Astrocyte (in vitro differentiated cells and primary cell): Measurements from ENCODE around the gene STK33. TPM values are rescaled to one million over a fixed set of nuclear protein-coding genes. Genes with fewer than 3 reads are reported as not detected.
A peak's percentile ranks its signal among the peaks of the same experiment; 100 is the strongest.

Experiments
- DNase-seq: peaks from one replicate; pipeline ENCODE4 v3.0.0-alpha.2; 2010; ENCODE audit warnings: low read depth
- FAIRE-seq: peaks from 2 replicates; lab custom pipeline; 2011; peaks lifted over from hg19 to GRCh38; lab: Jason Lieb, UNC
- H2AFZ ChIP-seq: 2 replicates; pipeline ENCODE4 v1.6.0; 2012; ENCODE audit warnings: low read depth, low read length, inconsistent platforms
- H3K27ac ChIP-seq: 2 replicates; pipeline ENCODE4 v1.5.1; 2011; ENCODE audit warnings: low read depth, low read length, inconsistent platforms
- H3K27me3 ChIP-seq: 2 replicates; pipeline ENCODE4 v1.6.0; 2011; ENCODE audit warnings: low read length, inconsistent platforms; ENCODE audit not compliant: insufficient read depth
- H3K36me3 ChIP-seq: 2 replicates; pipeline ENCODE4 v1.5.1; 2011; ENCODE audit warnings: low read length, inconsistent platforms; ENCODE audit not compliant: insufficient read depth
- H3K4me1 ChIP-seq: 2 replicates; pipeline ENCODE4 v1.5.1; 2011; ENCODE audit warnings: low read length, inconsistent platforms; ENCODE audit not compliant: insufficient read depth
- H3K4me2 ChIP-seq: 2 replicates; pipeline ENCODE4 v1.6.0; 2012; ENCODE audit warnings: low read length, inconsistent platforms
- H3K4me3 ChIP-seq: 2 replicates; pipeline ENCODE4 v1.5.1; 2011; ENCODE audit warnings: low read depth, mild to moderate bottlenecking, low read length, inconsistent platforms; ENCODE audit not compliant: insufficient read depth
- H3K79me2 ChIP-seq: 2 replicates; pipeline ENCODE4 v1.6.0; 2012; ENCODE audit warnings: mild to moderate bottlenecking, low read length, inconsistent platforms; ENCODE audit not compliant: insufficient read depth
- H3K9ac ChIP-seq: 2 replicates; pipeline ENCODE4 v1.6.0; 2012; ENCODE audit warnings: mild to moderate bottlenecking, low read length, inconsistent platforms
- H3K9me3 ChIP-seq: 2 replicates; pipeline ENCODE4 v1.5.1; 2012; ENCODE audit warnings: low read depth, mild to moderate bottlenecking, low read length, inconsistent platforms; ENCODE audit not compliant: insufficient read depth
- H4K20me1 ChIP-seq: 2 replicates; pipeline ENCODE4 v1.6.0; 2012; ENCODE audit warnings: low read length, inconsistent platforms; ENCODE audit not compliant: insufficient read depth
- H3K27ac Mint-ChIP-seq: one replicate; pipeline ENCODE4 v1.8.0; 2021; ENCODE audit warnings: mild to moderate bottlenecking, mixed read lengths; ENCODE audit not compliant: unreplicated experiment
- H3K27me3 Mint-ChIP-seq: one replicate; pipeline ENCODE4 v1.8.0; 2021; ENCODE audit warnings: low read depth, mixed read lengths; ENCODE audit not compliant: unreplicated experiment
- H3K36me3 Mint-ChIP-seq: one replicate; pipeline ENCODE4 v1.8.0; 2021; ENCODE audit warnings: low read depth, mixed read lengths; ENCODE audit not compliant: unreplicated experiment
- H3K4me1 Mint-ChIP-seq: one replicate; pipeline ENCODE4 v1.8.0; 2021; ENCODE audit warnings: low read depth, mixed read lengths; ENCODE audit not compliant: unreplicated experiment
- H3K4me3 Mint-ChIP-seq: one replicate; pipeline ENCODE4 v1.8.0; 2021; ENCODE audit warnings: mild to moderate bottlenecking, moderate library complexity, mixed read lengths; ENCODE audit not compliant: unreplicated experiment
- H3K9me3 Mint-ChIP-seq: one replicate; pipeline ENCODE4 v1.8.0; 2021; ENCODE audit warnings: mild to moderate bottlenecking, mixed read lengths; ENCODE audit not compliant: unreplicated experiment
- CTCF ChIP-seq: IDR thresholded peaks from 2 replicates; pipeline ENCODE4 v1.5.1; 2011; ENCODE audit warnings: low read depth, mild to moderate bottlenecking, inconsistent platforms, low read length, moderate library complexity; ENCODE audit not compliant: insufficient read depth
- EZH2 ChIP-seq: IDR thresholded peaks from 2 replicates; pipeline ENCODE4 v1.6.1; 2012; ENCODE audit warnings: mild to moderate bottlenecking, low read length, inconsistent platforms; ENCODE audit not compliant: insufficient read depth
- total RNA-seq: library from RNA; stranded (reverse); gene quantifications from 2 replicates; pipeline ENCODE4 v1.2.1, GENCODE V29; 2021

Gene STK33
- total RNA-seq, 1 donor from 2014 or later: 7.5 TPM

- no peak for FAIRE-seq
- Mint-ChIP-seq H3K9me3 (peaks cover 4% of the 10 kb centered on the region), H3K4me3 (no peak overlapping the region), H3K4me1 (peaks cover 9% of the 10 kb centered on the region), H3K36me3 (peaks cover 41% of the 10 kb centered on the region), H3K27me3 (peaks cover 3% of the 10 kb centered on the region), H3K27ac (no peak overlapping the region)
- peak overlapping the region; percentile 28 for H3K4me2 ChIP-seq
- peak overlapping the region; percentile 58 for H2AFZ ChIP-seq
- no peak for TF ChIP-seq EZH2
- TF ChIP-seq CTCF: no peak
- peaks cover 6% of the 10 kb centered on the region for H3K4me1 ChIP-seq
- H3K9me3 ChIP-seq: no peaks in the 10 kb centered on the region
- H3K27me3 ChIP-seq: no peaks in the 10 kb centered on the region
- H3K79me2 ChIP-seq: no peaks in the 10 kb centered on the region
- no peak overlapping the region for H3K4me3 ChIP-seq
- H3K27ac ChIP-seq: peak overlapping the region; percentile 7
- peaks cover 5% of the 10 kb centered on the region for H3K36me3 ChIP-seq
- DNase-seq: peak; percentile 47
- H4K20me1 ChIP-seq: no peaks in the 10 kb centered on the region
- no peak overlapping the region for H3K9ac ChIP-seq
These were observed 44.3 kb upstream of the STK33 start for GRCh38 chr11:8638300-8638699.

GRCh38 chr11:8636127-8636526 is 42.1 kb upstream of the STK33 start:
- DNase-seq: no peak
- peaks cover 36% of the 10 kb centered on the region for H3K36me3 Mint-ChIP-seq
- TF ChIP-seq CTCF (no peak), EZH2 (no peak)
- H3K27ac ChIP-seq: no peak overlapping the region
- H3K9me3 Mint-ChIP-seq: peaks cover 4% of the 10 kb centered on the region
- peaks cover 2% of the 10 kb centered on the region for H3K36me3 ChIP-seq
- H3K4me3 Mint-ChIP-seq: no peak overlapping the region
- H3K27me3 ChIP-seq: no peaks in the 10 kb centered on the region
- H3K79me2 ChIP-seq: no peaks in the 10 kb centered on the region
- H3K27me3 Mint-ChIP-seq: peaks cover 3% of the 10 kb centered on the region
- no peak overlapping the region for H3K4me3 ChIP-seq
- H4K20me1 ChIP-seq: no peaks in the 10 kb centered on the region
- no peak overlapping the region for H2AFZ ChIP-seq
- peaks cover 14% of the 10 kb centered on the region for H3K4me1 Mint-ChIP-seq
- H3K4me2 ChIP-seq: no peak overlapping the region
- peaks cover 11% of the 10 kb centered on the region for H3K4me1 ChIP-seq
- H3K9ac ChIP-seq: no peak overlapping the region
- H3K9me3 ChIP-seq: no peaks in the 10 kb centered on the region
- H3K27ac Mint-ChIP-seq: peak overlapping the region; percentile 6
- FAIRE-seq: no peak

- no peaks in the 10 kb centered on the region for H3K27me3 ChIP-seq
- TF ChIP-seq CTCF (no peak), EZH2 (no peak)
- Mint-ChIP-seq H3K4me1 (peaks cover 24% of the 10 kb centered on the region), H3K27me3 (peaks cover 3% of the 10 kb centered on the region), H3K4me3 (no peak overlapping the region), H3K36me3 (peaks cover 34% of the 10 kb centered on the region), H3K27ac (no peak overlapping the region), H3K9me3 (peaks cover 4% of the 10 kb centered on the region)
- no peak overlapping the region for H3K9ac ChIP-seq
- H4K20me1 ChIP-seq: no peaks in the 10 kb centered on the region
- DNase-seq (no peak), FAIRE-seq (no peak)
- peaks cover 2% of the 10 kb centered on the region for H3K36me3 ChIP-seq
- no peak overlapping the region for H3K4me2 ChIP-seq
- no peak overlapping the region for H3K27ac ChIP-seq
- no peaks in the 10 kb centered on the region for H3K9me3 ChIP-seq
- no peak overlapping the region for H2AFZ ChIP-seq
- H3K4me3 ChIP-seq: no peak overlapping the region
- no peaks in the 10 kb centered on the region for H3K79me2 ChIP-seq
- peaks cover 12% of the 10 kb centered on the region for H3K4me1 ChIP-seq
These were observed 40.5 kb upstream of the STK33 start for GRCh38 chr11:8634498-8634897.
